NCI-H226 (cell line): ENCODE results near the gene CDC73.
A peak's percentile ranks its signal among the peaks of the same experiment; 100 is the strongest.
"Not testable (repeated sequence)": the region's sequence is repeated elsewhere in the genome, so short reads cannot be mapped to it uniquely, and the experiment has no call there.

ENCODE experiments used
- DNase-seq: peaks from one replicate; pipeline ENCODE4 v3.0.0-alpha.2; 2015

CDC73 gene

DNA sequence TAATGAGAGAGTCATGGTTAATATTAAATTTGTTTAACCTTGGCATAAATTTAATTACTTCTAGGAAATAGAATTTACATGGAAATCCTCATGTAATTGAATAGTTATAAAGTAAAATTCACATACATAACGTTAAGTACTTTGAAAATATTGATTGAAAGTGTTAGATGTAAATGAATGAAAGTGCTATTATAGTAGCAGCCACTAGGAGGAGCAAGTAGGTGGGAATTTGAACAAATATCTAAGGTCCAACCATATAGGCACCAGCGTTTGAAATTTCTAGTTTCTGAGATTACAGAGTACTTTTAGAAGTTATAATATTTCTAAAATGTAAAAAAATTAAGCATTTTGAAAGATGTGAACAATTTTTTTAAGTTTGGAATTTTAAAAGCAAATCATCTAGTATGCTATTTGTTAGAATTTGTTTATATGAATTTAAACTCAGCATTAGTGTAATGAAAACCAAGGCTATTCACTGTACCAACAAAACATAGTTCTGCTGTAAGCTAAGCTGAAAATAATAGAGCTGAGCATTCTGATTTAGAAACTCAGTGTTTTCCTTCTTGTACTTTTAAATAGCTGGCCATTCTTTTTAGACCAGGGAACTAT lies 61.3 kb downstream of the CDC73 start:
- peak; percentile 4 for DNase-seq

- DNase-seq, result no peak
Observed at GRCh38 chr1:193184776-193185175, 62.9 kb downstream of the CDC73 start.

DNA sequence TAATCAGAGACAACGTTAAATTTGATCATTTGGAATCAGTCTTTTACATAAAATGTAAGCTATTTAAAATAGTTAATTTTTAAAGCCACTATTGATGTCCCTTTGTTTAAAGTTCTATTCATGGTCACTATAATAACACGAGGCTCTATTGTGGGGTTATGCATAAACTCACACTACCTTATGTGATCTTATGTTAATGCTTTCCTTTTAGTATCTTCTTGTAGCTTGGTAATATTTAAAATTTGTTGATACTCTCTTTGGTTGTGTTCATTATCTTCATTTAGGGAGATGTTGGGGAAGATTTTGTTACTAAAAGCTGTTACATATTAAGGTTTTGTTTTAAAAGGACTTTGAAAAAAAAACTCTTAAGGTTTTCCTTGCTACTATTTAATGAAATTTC lies 63.4 kb downstream of the CDC73 start:
- DNase-seq, result no peak

- DNase-seq, result no peak
Observed at GRCh38 chr1:193185901-193186731, 64.3 kb downstream of the CDC73 start, which contains the start of gene B3GALT2. TSS of gene B3GALT2 (minus strand) at chr1:193186613. CDS start at chr1:193181562, 5,051 bp downstream.

- no peak for DNase-seq
Observed at GRCh38 chr1:193187114-193187513, 65.3 kb downstream of the CDC73 start.

DNA sequence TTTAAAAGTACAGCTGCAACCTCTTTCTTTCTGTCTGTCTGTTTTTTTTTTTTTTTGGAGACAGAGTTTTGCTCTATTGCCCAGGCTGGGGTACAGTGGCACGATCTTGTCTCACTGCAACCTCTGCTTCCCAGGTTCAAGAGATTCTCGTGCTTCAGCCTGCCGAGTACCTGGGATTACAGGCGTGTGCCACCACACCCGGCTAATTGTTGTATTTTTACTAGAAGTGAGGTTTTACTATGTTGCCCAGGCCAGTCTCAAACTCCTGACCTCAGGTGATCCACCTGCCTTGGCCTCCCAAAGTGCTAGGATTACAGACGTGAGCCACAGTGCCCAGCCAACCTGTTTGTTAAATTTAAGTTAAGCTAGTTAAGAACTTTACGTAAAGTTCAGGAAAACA lies 67.1 kb downstream of the CDC73 start:
- not testable (repeated sequence) for DNase-seq

GRCh38 chr1:193189442-193190095 lies 67.7 kb downstream of the CDC73 start:
- DNase-seq, result no peak

- no peak for DNase-seq
Observed at GRCh38 chr1:193190096-193190744, 68.4 kb downstream of the CDC73 start.

- no peak for DNase-seq
Observed at GRCh38 chr1:193192586-193192985, 70.8 kb downstream of the CDC73 start.

DNA sequence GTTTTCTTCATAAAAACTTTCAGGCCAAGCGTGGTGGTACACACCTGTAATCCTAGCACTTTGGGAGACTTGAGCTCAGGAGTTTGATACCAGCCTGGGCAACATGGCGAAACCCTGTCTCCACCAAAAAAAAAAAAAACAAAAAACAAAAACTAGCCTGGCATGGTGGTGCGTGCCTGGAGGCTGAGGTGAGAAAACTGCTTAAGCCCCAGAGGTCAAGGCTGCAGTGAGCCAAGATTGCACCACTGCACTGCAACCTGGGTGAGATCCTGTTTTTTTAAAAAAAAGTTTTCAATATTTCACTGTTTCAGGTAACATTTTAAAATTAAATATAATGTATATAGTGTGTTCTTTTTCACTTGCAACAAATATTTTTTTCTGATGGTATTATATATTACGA lies 78.1 kb downstream of the CDC73 start:
- no peak for DNase-seq

- no peak for DNase-seq
Observed at GRCh38 chr1:193201021-193201420, 79.2 kb downstream of the CDC73 start.

DNA sequence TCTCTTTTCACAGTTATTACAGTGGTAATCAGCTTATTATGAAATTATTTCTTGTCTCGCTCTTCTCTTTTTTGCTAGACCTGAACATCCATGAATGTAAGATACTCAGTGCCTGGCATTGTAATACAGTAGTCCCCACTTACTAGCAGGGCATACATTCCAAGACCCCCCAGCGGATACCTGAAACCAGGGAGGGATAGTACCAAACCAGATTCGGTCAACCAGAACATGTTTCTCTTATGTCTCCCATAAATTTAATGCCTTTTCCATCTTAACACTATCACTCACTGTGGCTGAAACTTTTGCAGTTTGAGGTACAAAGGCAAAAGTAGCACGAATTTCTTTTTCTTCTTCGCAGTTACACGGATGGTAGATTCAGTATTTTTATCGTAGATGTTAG lies 89.2 kb downstream of the CDC73 start:
- DNase-seq, result no peak

GRCh38 chr1:193211539-193211938 lies 89.7 kb downstream of the CDC73 start:
- DNase-seq, result peak; percentile 77

GRCh38 chr1:193212637-193213036 lies 90.8 kb downstream of the CDC73 start:
- DNase-seq, result no peak

- DNase-seq, result no peak
Observed at GRCh38 chr1:193213998-193214397, 92.2 kb downstream of the CDC73 start.

GRCh38 chr1:193216920-193217319 lies 95.1 kb downstream of the CDC73 start:
- no peak for DNase-seq

DNA sequence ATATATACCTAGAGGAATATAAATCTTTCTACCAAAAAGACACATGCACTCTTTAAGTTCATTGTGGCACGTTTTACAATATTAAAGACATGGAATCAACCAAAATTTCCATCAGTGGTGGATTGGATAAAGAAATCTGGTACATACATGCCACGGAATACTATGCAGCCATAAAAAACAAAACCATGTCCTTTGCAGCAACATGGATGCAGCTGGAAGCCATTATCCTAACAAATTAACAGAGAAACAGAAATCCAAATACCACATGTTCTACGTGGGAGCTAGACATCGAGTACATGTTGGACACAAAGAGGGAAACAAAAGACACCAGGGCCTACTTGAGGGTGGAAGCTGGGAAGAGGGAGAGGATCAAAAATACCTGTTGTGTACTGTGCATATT lies 97.6 kb downstream of the CDC73 start:
- no peak for DNase-seq

- DNase-seq, result no peak
Observed at GRCh38 chr1:193221651-193222050, 99.8 kb downstream of the CDC73 start.

GRCh38 chr1:193222056-193222615 lies 100.3 kb downstream of the CDC73 start:
- no peak for DNase-seq

GRCh38 chr1:193229136-193229535 lies 107.3 kb downstream of the CDC73 start:
- no peak for DNase-seq

GRCh38 chr1:193231146-193231545 lies 109.3 kb downstream of the CDC73 start:
- not testable (repeated sequence) for DNase-seq

- DNase-seq, result no peak
Observed at GRCh38 chr1:193234530-193234929, 112.7 kb downstream of the CDC73 start.

DNA sequence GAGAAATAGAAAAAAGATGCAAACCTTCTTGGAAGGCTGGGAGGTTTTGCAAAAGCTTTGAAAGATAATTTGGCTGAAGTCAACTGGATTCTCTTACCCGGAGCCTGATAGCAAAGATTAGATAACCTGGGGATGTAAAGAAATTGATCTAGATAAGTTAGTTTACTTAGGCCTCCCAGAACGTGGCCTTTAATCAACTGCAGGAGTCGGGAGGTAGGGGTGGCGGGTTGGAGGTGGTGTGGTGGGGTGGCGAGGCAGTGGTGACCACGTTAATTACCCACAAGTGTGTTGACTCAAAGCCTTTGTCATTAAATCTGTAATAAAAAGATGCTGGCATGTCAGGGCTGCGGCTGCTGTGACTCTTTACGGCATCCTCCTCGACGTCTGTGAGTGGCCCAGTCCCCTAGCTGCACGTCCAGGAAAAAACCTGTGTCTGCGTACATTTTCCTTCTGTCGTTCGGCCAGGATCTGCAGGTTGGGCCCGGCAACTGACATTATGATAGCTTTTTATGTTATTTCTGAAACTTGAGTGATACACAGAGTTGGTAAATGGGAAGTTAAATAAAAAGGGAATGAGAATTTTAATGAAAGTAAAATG lies 115.6 kb downstream of the CDC73 start:
- DNase-seq, result no peak
